SJSA1 (cell line): ENCODE results near the gene SMPDL3B. TPM values are rescaled to one million over a fixed set of nuclear protein-coding genes. Genes with fewer than 3 reads are reported as not detected.

Experiments
- DNase-seq, 2 experiments: peaks; one replicate each; pipeline ENCODE4 v3.0.0-alpha.2; 2015 to 2020; ENCODE audit warnings: low spot score in 2 of 2, low read depth in 1 of 2
- H3K27ac ChIP-seq: fragments of 250-450 bp; sonication (Bioruptor Pico); 2 replicates; pipeline ENCODE4 v1.5.1; 2020; ENCODE audit warnings: mild to moderate bottlenecking, moderate library complexity
- H3K27me3 ChIP-seq: fragments of 250-450 bp; sonication (Bioruptor Pico); replicated peaks from 2 replicates; pipeline ENCODE4 v1.5.1; 2020; ENCODE audit warnings: mild to moderate bottlenecking, moderate library complexity
- H3K36me3 ChIP-seq: fragments of 250-450 bp; sonication (Bioruptor Pico); 2 replicates; pipeline ENCODE4 v1.5.1; 2020; ENCODE audit warnings: mild to moderate bottlenecking
- H3K4me1 ChIP-seq: fragments of 250-450 bp; sonication (Bioruptor Pico); replicated peaks from 2 replicates; pipeline ENCODE4 v1.6.1; 2021; ENCODE audit warnings: mild to moderate bottlenecking
- H3K4me3 ChIP-seq: fragments of 250-450 bp; sonication (Bioruptor Pico); 2 replicates; pipeline ENCODE4 v1.5.1; 2020; ENCODE audit warnings: mild to moderate bottlenecking
- H3K9me3 ChIP-seq: fragments of 250-450 bp; sonication (Bioruptor Pico); replicated peaks from 2 replicates; pipeline ENCODE4 v1.5.1; 2020; ENCODE audit warnings: mild to moderate bottlenecking
- total RNA-seq: library from RNA; depleted of rRNA; stranded (reverse); fragments of >200 nt; shearing (Covaris generic); gene quantifications from 2 replicates; pipeline ENCODE4 v1.2.3, GENCODE V29; 2014

The SMPDL3B gene
- total RNA-seq, 1 experiment from 2014 or later = 0.11 TPM

GRCh38 chr1:27968692-27969091 is 33.9 kb downstream of the SMPDL3B start:
- Histone ChIP-seq H3K9me3 (no peaks in the 10 kb centered on the region), H3K36me3 (peaks cover 36% of the 10 kb centered on the region), H3K4me3 (no peak overlapping the region), H3K4me1 (peaks cover 41% of the 10 kb centered on the region), H3K27ac (peak overlapping the region; percentile 67), H3K27me3 (no peaks in the 10 kb centered on the region)
- peak; percentile 47 to 58 for DNase-seq

- Histone ChIP-seq H3K4me1 (peaks cover 41% of the 10 kb centered on the region), H3K27me3 (no peaks in the 10 kb centered on the region), H3K27ac (no peak overlapping the region), H3K9me3 (no peaks in the 10 kb centered on the region), H3K4me3 (no peak overlapping the region), H3K36me3 (peaks cover 52% of the 10 kb centered on the region)
- no peak for DNase-seq
Observed at GRCh38 chr1:27970401-27970800, 35.6 kb downstream of the SMPDL3B start.

- H3K27me3 ChIP-seq = no peaks in the 10 kb centered on the region
- peak in 1 of 2 experiments; percentile 19 for DNase-seq
Observed at GRCh38 chr1:27971674-27972073, 36.9 kb downstream of the SMPDL3B start.

GRCh38 chr1:27972141-27972540 is 37.3 kb downstream of the SMPDL3B start:
- Histone ChIP-seq H3K9me3 (no peaks in the 10 kb centered on the region), H3K36me3 (peaks cover 51% of the 10 kb centered on the region), H3K4me3 (no peak overlapping the region), H3K4me1 (peaks cover 41% of the 10 kb centered on the region), H3K27me3 (no peaks in the 10 kb centered on the region), H3K27ac (peak overlapping the region; percentile 51)
- DNase-seq = peak; percentile 47 to 50

More at GRCh38 chr1:27971674-27972073, 36.9 kb downstream of the SMPDL3B start:
- Histone ChIP-seq H3K36me3 (peaks cover 51% of the 10 kb centered on the region), H3K9me3 (no peaks in the 10 kb centered on the region), H3K4me3 (no peak overlapping the region), H3K27ac (peak overlapping the region; percentile 51; the same call in 1 of the 2 replicates), H3K4me1 (peaks cover 41% of the 10 kb centered on the region)

- H3K9me3 ChIP-seq = no peaks in the 10 kb centered on the region
- H3K27ac ChIP-seq = no peak overlapping the region
- DNase-seq = no peak
- no peaks in the 10 kb centered on the region for H3K27me3 ChIP-seq
- no peak overlapping the region for H3K4me3 ChIP-seq
- H3K4me1 ChIP-seq = peaks cover 31% of the 10 kb centered on the region
- peaks cover 57% of the 10 kb centered on the region for H3K36me3 ChIP-seq
Observed at GRCh38 chr1:27973771-27974416, 39.1 kb downstream of the SMPDL3B start.

- H3K4me3 ChIP-seq = no peak overlapping the region
- H3K9me3 ChIP-seq = no peaks in the 10 kb centered on the region
- H3K27me3 ChIP-seq = no peaks in the 10 kb centered on the region
- H3K36me3 ChIP-seq = peaks cover 57% of the 10 kb centered on the region
- peaks cover 26% of the 10 kb centered on the region for H3K4me1 ChIP-seq
- no peak overlapping the region for H3K27ac ChIP-seq
- DNase-seq = no peak
Observed at GRCh38 chr1:27974417-27974781, 39.6 kb downstream of the SMPDL3B start.

GRCh38 chr1:27979151-27979858 is 44.5 kb downstream of the SMPDL3B start:
- no peaks in the 10 kb centered on the region for H3K9me3 ChIP-seq
- no peaks in the 10 kb centered on the region for H3K27me3 ChIP-seq
- no peak overlapping the region for H3K4me3 ChIP-seq
- 0 out of 2 replicates have a peak overlapping the region, but pooled peaks have one; percentile 1 for H3K27ac ChIP-seq
- H3K36me3 ChIP-seq = peaks cover 31% of the 10 kb centered on the region
- H3K4me1 ChIP-seq = no peaks in the 10 kb centered on the region
- peak in 1 of 2 experiments; percentile 44 for DNase-seq

- Histone ChIP-seq H3K27ac (no peak overlapping the region), H3K4me3 (no peak overlapping the region), H3K9me3 (no peaks in the 10 kb centered on the region), H3K4me1 (no peaks in the 10 kb centered on the region), H3K27me3 (no peaks in the 10 kb centered on the region), H3K36me3 (peaks cover 25% of the 10 kb centered on the region)
- no peak for DNase-seq
Observed at GRCh38 chr1:27979859-27980201, 45.0 kb downstream of the SMPDL3B start.

- Histone ChIP-seq H3K36me3 (peaks cover 21% of the 10 kb centered on the region), H3K4me1 (no peaks in the 10 kb centered on the region), H3K4me3 (no peak overlapping the region), H3K9me3 (no peaks in the 10 kb centered on the region), H3K27ac (no peak overlapping the region), H3K27me3 (no peaks in the 10 kb centered on the region)
- DNase-seq = no peak
Observed at GRCh38 chr1:27980216-27980845, 45.5 kb downstream of the SMPDL3B start.

- Histone ChIP-seq H3K4me3 (no peak overlapping the region), H3K27me3 (no peaks in the 10 kb centered on the region), H3K4me1 (no peaks in the 10 kb centered on the region), H3K27ac (no peak overlapping the region), H3K9me3 (no peaks in the 10 kb centered on the region), H3K36me3 (peaks cover 24% of the 10 kb centered on the region)
- DNase-seq = no peak
Observed at GRCh38 chr1:27981145-27981544, 46.3 kb downstream of the SMPDL3B start.

GRCh38 chr1:27990920-27991537 is 56.2 kb downstream of the SMPDL3B start:
- Histone ChIP-seq H3K27me3 (no peaks in the 10 kb centered on the region), H3K9me3 (no peaks in the 10 kb centered on the region), H3K27ac (no peak overlapping the region), H3K4me3 (no peak overlapping the region), H3K36me3 (peaks cover 70% of the 10 kb centered on the region), H3K4me1 (peaks cover 20% of the 10 kb centered on the region)
- DNase-seq = no peak

- no peaks in the 10 kb centered on the region for H3K27me3 ChIP-seq
- H3K4me1 ChIP-seq = peaks cover 20% of the 10 kb centered on the region
- DNase-seq = no peak
- no peaks in the 10 kb centered on the region for H3K9me3 ChIP-seq
- peaks cover 74% of the 10 kb centered on the region for H3K36me3 ChIP-seq
- H3K27ac ChIP-seq = peak overlapping the region; percentile 20; the same call in 1 of the 2 replicates
- H3K4me3 ChIP-seq = no peak overlapping the region
Observed at GRCh38 chr1:27992276-27992675, 57.5 kb downstream of the SMPDL3B start.

- Histone ChIP-seq H3K36me3 (peaks cover 76% of the 10 kb centered on the region), H3K27ac (peak overlapping the region; percentile 21), H3K4me3 (no peak overlapping the region), H3K4me1 (peaks cover 20% of the 10 kb centered on the region), H3K27me3 (no peaks in the 10 kb centered on the region), H3K9me3 (no peaks in the 10 kb centered on the region)
- DNase-seq = peak in 1 of 2 experiments; percentile 63
Observed at GRCh38 chr1:27993241-27993640, 58.4 kb downstream of the SMPDL3B start.

GRCh38 chr1:27994060-27994459 is 59.3 kb downstream of the SMPDL3B start:
- H3K4me3 ChIP-seq = no peak overlapping the region
- no peaks in the 10 kb centered on the region for H3K9me3 ChIP-seq
- H3K27ac ChIP-seq = 0 out of 2 replicates have a peak overlapping the region, but pooled peaks have one; percentile 21
- peaks cover 75% of the 10 kb centered on the region for H3K36me3 ChIP-seq
- H3K27me3 ChIP-seq = no peaks in the 10 kb centered on the region
- no peak for DNase-seq
- peaks cover 20% of the 10 kb centered on the region for H3K4me1 ChIP-seq
